ENCODE results near the gene SNX21. TPM values are rescaled to one million over a fixed set of nuclear protein-coding genes. Genes with fewer than 3 reads are reported as not detected.

Gene SNX21
- total and polyA plus RNA-seq, 9 of the 15 experiments (the other 6 are each of a cell fraction or from before 2014, with no cell fraction given), result 0.10 to 1.2 (median 0.42) TPM

- TF ChIP-seq BCLAF1 (IDR thresholded peaks at IDR 0.05; ENCODE audit: borderline replicate concordance in 1 of 2, control insufficient read depth in 1 of 2, low read depth in 2 of 2, low read length in 1 of 2) (no peak), ZBTB7A (IDR thresholded peaks at IDR 0.05; ENCODE audit: borderline replicate concordance, control insufficient read depth, low read depth, low read length) (peak; percentile 89), SNAPC5 (CRISPR knock-in tag; IDR thresholded peaks at IDR 0.05) (no peak), ZNF586 (CRISPR knock-in tag; conservative IDR thresholded peaks at IDR 0.05) (no peak), USF1 (CRISPR knock-in tag; IDR thresholded peaks at IDR 0.05) (peak; percentile 100), PKNOX1 (IDR thresholded peaks at IDR 0.05) (no peak), ZNF655 (CRISPR knock-in tag; IDR thresholded peaks at IDR 0.05) (no peak), PURB (CRISPR knock-in tag; IDR thresholded peaks at IDR 0.05; ENCODE audit: low read depth) (no peak), NONO (IDR thresholded peaks at IDR 0.05; ENCODE audit: low read depth in 2 of 2, low read length in 1 of 2) (peak; percentile 10 to 47; a peak in 1 of 4 replicates), PRDM10 (IDR thresholded peaks at IDR 0.05; ENCODE audit: partially characterized antibody) (no peak), TCF7L2 (IDR thresholded peaks at IDR 0.05; ENCODE audit: low read depth, low read length) (no peak)
- TF ChIP-seq, protein P1, sequence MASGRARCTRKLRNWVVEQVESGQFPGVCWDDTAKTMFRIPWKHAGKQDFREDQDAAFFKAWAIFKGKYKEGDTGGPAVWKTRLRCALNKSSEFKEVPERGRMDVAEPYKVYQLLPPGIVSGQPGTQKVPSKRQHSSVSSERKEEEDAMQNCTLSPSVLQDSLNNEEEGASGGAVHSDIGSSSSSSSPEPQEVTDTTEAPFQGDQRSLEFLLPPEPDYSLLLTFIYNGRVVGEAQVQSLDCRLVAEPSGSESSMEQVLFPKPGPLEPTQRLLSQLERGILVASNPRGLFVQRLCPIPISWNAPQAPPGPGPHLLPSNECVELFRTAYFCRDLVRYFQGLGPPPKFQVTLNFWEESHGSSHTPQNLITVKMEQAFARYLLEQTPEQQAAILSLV (tag; IDR thresholded peaks at IDR 0.05), result no peak
Observed at GRCh38 chr20:45890985-45891983, 57.7 kb downstream of the SNX21 start, which contains the start of the genes CTSA and NEURL2 (continued).
